ENCODE measurements around the gene ARHGAP28.
"Not testable (repeated sequence)": the region's sequence is repeated elsewhere in the genome, so short reads cannot be mapped to it uniquely, and the experiment has no call there.

The ARHGAP28 gene

DNA sequence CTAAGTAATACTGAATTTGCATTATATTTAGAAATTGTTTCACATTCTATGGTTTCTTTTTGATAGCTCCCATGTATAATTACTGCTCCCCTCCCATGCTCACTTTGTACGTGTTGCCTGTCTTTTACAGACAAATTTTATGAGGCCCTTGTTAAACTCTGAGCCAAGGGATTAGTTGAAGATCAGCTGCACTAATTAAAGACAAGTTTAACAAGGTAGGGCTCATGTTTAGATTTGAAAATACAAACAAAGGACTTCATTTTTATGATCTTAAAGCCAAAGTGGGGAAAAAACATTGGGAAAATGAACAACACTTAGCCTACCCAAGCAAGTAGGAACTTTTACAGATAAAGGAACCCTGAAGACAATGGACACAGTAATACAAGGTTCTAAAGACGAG lies 46.2 kb downstream of the ARHGAP28 start:
- DNase-seq = no peak

DNA sequence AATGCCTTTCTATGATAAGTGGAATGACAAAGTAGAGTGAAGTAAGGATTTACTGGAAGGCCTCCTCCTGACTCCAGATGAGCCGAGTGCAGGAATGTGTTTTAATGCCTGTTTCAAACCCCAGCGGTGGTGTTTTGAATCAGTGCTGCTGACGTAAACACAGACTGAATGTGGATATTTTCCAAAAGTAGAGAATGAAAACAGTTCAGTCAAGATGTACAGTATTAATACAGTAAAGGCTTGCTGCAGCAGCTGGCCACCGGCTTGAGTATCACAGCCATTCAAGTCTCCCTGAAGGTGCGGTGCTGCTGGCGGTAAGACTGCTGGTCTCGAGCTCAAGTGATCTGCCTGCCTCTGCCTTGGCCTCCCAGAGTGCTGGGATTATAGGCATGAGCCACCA lies 46.7 kb downstream of the ARHGAP28 start:
- no peak for DNase-seq

DNA sequence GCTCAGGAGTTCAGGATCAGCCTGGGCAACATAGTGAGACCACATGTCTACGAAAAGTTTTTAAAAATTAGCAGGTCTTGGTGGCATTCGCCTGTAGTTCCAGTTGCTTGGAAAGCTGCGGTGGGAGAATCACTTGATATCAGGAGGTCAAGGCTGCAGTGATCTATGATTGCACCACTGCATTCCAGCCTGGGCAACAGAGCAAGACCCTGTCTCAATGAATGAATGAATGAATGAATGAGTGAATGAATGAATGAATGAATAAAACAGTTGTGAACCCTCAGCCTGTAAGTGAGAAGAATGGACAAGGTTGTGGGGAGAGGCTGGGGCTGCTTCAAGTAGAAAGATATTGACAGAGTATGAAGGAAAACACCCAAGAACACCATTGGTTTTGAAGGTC lies 48.0 kb downstream of the ARHGAP28 start:
- peak in 1 of 3 donors; percentile 6 for DNase-seq

DNA sequence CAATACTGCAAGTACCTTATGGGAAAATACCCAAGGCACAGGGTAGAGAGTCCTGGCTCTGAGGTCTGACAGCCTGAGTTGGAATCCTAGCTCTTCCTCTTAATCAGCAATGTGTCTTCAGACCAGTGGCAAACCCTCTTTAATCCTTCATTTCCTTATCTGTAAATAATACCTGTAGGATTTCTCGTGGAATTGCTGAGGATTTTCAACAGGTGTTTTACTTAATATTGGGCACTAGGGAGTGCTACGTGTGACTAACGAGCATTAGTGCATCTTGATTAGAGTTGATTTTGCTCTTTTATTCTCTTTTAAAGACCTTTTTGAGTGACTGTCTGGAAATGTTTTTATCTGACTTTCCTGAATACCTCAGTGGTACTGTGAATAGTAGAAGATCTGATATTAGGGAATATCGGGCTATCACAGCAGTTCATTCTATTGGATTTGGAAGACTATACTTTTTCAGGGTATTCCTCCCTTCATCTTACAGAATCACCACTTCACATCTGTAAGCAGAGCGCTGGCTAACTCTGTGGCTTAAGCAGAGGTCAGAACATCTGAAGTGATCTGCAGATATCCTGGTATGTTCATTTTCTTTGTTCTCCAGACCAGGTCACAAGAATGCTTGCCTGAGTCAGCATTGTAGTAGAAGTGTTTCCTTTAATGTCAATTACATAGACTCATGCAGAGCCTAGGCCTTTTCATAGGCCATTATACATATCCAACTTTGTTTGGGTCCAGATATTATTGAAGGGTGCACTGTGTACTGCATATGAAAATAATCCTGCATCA lies 49.1 kb downstream of the ARHGAP28 start:
- peak in 1 of 3 donors; percentile 5 for DNase-seq

DNA sequence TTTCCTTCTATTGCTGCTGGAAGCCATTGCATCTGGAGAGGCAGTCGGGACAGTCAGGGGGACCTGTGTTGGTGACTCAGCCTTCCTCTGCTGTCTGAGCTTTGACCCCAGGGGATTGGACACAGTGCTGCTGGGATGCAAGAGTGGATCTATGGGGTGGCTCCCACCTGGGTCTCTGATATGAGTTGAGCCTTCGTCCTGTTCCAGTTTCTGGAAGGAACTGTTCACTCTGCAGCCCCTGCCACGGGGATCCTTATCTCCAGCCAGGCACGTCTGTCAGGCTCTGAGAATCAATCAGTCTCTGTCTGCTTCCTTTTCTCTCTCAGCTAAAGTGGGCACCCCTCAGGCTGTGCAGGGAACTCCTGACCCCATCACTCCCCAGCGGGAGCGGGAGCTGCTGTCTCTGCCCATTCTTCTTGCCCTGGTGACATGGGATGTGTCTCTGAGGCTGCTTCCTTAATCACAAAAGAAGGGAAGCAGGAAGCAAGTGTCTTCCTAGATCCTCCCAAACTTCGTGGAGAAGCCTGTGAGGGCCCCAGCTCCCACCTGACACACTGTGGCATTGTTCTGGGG lies 51.7 kb downstream of the ARHGAP28 start:
- peak in 1 of 3 donors; percentile 8 for DNase-seq

DNA sequence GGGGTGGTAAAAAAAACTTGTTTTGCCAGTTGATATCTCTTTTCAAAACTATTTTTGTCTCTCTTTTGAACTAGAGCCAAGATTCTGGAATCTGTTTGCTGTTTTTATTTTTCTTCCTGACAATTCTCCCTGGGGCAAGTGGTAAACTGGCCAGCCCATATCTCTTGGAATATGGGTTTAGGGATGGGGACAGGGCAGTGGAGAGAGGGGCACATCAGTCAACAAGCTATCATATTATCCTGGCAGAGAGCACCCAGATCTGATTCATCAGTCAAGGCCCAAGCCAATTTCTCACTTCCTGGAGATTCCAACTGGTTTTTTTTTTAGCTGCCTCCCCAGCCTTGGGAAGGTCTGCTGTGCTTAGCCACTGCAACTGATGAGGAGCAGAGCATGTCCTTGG lies 52.3 kb downstream of the ARHGAP28 start:
- peak in 1 of 3 donors; percentile 7 for DNase-seq

DNA sequence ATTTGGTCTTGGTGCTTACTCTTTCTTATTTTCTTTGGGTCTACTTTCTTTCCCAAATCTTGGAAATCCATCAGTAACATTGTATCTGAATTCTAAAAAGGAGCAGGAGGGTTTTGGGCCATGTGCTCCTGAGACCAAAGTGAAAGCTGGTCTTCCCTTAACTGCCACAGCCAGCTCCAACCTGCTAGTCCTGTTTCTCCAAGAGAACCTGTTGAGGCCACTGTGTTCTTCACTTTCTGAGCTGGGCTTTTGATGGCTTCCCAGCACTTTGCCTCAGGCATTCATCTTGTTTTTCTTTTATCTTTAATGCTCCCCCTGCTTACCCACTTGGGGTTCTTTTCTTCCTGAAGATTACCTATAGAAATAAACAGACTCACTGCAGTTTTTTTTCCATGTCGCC lies 53.3 kb downstream of the ARHGAP28 start:
- no peak for DNase-seq

DNA sequence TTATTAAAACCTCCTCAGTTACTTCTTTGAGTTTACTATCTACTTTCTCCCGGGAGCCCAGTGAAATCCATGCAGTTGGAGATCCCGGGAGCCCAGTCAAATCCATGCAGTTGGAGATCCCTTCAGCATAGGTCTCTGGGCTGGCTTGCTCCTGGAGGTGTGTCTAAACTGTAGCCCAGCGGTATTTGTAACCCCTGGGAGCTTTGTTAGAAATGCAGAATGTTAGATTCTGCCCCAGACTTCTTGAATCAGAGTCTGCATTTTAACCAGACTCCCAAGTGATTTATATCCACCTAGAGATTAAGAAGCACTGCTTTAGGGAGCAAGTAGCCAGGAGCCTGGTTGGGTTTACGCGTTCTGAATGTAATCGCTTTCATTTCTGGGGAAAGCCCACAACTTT lies 54.5 kb downstream of the ARHGAP28 start:
- DNase-seq = no peak

DNA sequence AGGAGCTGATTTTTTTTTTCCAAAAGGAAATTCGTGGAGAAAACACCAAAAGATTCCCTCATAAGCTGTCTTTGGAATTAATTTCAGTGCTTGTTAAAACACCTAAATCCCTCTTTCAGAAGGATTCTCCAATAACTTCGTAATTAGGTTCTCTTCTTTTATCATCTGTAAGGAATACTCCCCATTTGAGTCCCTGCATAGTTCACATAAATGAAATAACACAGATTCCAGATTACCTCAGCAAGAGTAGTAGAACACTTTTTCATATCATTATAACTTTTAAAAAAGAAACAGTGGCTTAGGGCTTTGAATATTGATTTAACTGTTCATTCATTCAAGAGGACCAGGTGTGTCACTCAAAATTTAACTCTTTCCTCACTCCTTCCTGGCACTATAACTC lies 55.5 kb downstream of the ARHGAP28 start:
- no peak for DNase-seq

DNA sequence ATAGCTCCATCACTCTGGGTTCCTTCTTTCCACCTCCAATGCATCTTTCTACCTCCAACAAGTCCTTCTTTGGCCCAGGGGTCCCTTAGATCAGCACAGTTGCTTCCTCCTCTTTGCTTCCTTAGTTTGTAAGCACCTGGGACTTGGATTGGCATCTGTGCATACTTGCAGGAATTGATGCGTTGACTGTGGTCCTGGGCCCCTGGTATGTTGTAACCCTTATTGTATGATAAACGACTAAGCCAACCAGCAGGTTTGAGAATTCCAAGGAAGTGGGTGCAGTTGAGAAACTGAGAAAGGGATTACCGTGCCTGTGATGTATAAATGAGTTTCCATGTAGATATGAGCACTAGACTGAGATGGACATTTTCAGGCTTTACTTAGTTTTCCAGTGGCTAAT lies 55.9 kb downstream of the ARHGAP28 start:
- no peak for DNase-seq

DNA sequence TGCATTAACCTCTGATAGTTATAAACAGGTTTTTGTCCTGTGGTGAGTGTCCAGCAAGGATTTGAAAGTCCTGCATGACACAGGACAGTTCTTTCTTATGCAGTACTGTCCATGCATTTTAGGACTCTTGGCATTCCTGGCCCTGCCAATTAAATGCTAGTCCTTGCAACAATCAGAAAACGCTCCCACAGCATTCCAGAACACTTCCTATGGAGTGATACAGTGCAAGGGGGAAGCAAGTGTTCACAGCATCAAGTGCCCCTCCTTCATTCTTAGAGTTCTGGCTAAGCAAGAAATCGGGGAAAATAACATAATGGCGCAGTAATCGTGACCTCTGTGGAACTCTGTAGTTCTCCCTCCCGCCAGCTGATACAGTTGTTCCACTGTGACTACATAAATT lies 62.9 kb downstream of the ARHGAP28 start:
- no peak for DNase-seq

DNA sequence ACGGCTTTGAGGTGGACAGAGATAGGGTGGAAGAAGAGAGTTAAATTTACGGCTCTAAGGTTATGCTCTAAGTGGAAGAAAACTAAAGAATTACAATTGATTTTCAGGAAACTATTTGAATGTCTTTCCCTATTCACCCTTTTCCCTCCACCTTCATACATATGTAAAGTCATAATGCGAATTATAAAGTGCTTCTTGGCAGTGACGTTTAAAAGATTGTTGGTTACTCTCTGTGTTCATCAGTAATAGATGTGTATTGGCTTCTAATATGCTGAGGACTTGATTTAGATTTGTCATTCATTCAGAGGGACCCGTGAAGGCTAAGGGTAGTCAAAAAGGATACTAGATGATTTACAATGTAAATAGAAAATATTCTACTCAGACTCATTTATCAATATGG lies 63.9 kb downstream of the ARHGAP28 start:
- no peak for DNase-seq

DNA sequence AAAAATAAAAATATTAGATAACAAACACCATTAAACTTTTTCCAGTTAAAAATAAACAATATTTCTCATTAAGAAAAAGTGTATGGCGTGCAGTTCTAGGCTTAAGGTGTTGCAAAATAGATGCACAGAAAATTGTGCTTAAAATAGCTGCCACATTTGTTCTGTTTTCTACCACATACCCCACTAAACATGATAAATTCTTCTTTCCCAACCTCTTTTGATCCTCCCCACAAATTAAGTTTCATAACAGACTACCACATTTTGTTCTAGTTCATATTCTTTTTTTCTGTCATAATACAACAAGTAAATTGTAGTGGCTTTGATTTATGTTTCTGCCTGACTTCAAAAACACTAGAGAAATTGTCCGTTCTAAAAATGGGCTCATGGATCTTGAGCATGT lies 64.5 kb downstream of the ARHGAP28 start:
- DNase-seq = no peak

DNA sequence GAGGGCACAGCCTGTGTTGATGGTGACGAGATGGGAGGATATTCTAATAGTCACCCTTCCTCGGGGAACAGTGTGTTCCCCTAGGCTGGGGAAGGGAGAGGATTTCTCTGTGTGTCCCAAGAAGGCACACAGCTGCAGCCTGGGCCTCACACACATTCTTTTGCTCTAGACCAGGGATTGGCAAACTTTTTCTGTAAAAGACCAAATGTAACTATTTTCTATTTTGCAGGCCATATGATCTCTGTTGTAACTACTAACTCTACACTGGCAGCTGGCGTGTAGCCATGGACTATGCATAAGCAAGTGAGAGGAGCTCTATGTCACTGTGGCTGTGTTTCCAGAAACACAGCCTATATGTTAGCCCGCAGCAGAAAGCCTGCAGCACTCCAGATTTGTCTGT lies 65.8 kb downstream of the ARHGAP28 start:
- DNase-seq = no peak

DNA sequence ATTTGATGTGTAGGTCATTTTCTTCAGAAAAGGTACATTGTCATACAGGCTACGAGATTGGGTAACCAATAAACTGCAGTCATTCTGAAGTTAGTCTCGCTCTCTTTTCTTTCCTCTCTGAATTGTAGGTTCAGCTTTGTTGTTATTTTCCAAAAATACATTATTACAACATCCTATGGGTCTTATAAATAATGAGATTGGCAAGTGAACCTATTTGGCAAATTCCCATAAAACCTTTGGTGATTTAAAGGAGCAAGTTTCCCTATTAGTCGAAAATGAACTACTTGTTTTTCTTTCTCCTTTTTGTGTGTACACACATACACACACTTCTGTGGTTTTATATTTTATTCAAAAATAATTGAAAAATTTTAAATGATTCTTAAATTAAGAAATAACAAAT lies 67.0 kb downstream of the ARHGAP28 start:
- DNase-seq = no peak

DNA sequence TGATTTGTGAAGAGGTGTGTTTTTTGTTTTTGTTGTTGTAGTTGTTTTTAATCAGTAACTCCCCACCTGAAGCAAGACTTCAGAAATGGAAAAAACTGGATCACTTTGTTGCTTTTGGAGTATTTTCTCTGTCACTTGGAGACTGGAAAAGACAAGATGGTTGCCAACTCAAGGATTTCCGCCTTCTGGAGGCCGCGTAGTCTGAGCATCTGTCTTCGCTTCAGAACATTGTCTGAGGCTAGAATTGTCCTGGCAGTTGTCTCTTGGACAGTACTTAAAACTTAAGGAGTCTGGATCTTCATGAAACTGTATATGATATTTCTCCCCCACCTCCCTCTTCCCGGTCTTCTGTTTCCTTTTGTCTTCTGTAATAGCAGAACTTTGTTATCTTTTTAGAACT lies 67.7 kb downstream of the ARHGAP28 start:
- no peak for DNase-seq

DNA sequence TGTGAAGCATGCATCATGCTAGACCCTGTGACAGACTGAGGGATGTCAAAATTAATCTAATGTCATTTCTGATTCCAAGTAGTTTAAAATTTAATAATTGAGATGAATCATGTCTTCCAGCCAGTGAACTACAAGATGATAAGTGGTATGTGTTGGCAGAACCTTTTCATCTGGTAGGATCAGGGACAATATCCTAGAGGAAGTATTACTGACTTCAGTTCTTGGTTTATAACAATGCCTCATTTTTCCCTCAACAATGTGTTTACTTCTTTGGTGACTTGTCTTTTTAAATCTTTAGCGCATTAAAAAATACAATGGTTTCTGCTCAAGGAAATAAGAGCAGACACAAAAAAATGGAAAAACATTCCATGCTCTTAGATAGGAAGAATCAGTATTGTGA lies 69.4 kb downstream of the ARHGAP28 start:
- no peak for DNase-seq

DNA sequence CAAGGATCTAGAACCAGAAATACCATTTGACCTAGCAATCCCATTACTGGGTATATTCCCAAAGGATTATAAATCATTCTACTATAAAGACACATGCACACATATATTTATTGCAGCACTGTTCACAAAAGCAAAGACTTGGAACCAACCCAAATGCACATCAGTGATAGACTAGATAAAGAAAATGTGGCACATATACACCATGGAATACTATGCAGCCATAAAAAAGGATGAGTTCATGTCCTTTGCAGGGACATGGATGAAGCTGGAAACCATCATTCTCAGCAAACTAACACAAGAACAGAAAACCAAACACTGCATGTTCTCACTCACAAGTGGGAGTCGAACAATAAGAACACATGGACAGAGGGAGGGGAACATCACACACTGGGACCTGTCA lies 70.8 kb downstream of the ARHGAP28 start:
- not testable (repeated sequence) for DNase-seq

DNA sequence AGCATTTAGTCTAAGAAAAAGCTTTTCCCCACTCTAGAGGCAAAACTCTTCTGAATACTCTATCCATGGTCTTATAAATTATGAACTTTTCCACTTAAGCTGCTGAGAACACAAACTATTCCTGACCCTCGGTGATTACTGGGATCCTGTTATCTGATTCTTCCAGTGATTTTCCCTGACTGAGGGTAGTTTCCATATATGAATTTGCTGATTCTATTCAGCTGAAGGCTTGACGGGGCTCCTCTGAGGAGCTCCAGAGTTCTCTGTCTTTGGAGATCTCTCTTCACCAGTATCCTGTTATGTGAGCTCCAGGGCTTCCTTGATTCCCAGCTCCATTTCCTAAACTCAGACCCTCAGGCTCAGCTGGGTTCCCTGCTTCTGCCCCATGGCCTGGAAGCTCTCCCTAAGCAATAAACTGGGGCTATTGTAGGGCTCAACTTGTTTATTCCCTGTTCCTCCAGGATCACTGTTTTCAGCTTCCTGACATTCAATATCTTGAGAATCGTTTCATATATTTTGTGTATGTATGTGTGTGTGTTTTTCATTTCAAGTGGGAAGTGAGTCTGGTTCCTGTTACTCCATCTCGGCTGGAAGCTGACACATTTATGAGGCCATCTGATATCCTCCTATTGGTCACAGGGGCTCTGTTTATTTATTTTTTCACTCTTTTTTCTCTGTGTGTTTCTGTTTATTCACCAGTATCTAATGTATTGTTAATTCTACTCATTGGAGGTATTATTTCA lies 78.2 kb downstream of the ARHGAP28 start:
- DNase-seq = no peak

DNA sequence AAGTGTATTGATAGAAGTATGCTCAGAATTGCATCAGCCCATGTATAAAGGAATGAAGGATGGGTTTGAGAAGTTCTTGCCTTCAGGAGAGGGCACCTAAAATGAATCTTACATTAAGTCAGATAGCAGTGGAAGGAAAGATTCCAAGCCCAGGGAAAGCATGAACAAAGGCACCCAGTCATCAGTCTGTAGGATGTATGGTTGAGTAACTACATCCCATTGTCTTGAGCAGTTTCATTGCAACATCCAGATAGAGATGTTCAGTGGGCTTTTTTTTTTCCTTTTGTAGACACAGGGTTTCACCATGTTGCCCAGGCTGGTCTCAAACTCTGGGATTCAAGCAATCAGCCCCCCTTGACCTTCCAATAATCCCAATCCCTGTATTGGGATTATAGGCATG lies 80.7 kb downstream of the ARHGAP28 start:
- DNase-seq = no peak

DNA sequence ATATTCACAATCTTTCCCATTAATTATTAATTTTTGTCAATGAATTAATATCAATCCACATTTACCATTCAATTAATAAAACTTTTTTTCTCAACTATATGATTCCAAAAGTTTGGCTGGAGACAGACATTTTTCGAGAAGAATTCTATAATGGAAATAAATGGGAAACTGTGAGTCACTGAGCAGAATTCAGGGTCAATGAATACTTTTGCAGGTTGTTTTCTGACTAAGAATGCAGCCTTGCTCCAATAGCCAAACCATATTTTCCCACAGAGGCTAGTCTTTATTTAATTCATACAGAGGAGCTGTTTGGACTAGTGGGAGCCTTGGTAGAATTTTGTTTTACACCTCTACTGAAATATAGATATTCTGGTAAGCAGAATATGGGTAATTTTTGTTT lies 82.3 kb downstream of the ARHGAP28 start:
- DNase-seq = no peak

DNA sequence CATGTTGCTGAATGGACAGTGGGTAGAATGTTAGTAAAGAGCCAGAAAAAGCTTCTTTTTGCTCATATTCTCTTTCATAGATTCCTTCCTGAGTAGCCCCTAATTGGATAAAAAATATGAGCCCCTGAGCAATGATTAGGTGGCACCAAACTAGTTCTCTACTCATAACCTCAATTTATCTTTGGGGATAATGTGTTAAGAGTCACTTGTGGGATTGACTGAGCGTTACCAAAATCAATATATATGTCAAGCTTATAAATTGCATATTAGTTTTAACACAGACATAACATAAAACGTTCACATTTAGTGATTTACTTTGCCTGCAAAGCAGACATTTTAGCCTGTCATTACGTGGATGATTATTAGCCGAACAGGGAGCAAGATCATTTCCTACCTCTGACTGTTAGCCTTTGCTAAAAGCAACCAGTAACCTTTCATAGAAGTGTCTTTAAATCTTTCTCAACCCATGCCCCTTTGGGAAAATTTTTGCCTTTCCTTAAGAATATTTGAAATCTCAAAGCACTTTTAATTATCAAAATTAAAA lies 85.4 kb downstream of the ARHGAP28 start:
- DNase-seq = no peak

DNA sequence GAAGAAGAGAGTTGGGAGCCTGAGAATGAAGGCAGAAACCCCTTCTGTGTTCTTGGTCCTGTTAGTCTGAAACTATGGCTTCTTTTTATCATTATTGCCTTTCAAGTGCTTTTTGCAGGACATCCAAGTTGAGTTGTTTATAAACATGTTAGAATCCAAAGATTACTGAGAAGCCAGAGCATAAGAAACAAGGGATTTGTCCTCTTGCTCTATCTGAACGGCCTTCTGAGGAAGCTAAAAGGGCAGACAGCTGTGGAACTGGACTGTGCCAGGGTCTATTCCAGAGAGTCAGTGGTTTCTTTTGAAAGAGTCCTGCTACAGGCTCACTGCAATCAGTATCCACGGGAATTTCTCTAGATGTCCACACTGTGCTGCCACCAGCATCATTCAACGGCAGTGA lies 86.6 kb downstream of the ARHGAP28 start:
- no peak for DNase-seq

DNA sequence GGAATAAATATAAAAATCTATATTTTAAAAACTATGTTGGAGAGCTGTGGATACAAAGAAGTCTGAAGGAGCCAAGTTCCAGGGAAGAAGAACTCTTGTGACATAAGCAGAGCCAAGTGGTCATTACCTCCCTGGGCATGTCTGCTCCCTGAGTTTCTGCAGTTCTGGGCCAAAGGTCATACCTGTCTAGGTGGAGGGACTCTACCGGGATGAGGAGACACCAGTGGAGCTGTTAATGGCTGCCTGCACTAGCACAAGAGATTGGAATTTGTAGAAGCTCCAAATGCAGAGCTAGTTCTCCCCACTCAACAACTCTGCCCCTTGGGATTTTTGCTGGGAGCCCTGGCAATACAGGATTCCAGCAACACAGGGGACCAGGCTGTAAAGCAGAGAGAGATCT lies 89.8 kb downstream of the ARHGAP28 start:
- DNase-seq = no peak
